NK-92 treated with Interleukin-12 subunit alpha and Interleukin-12 subunit beta, amount 100 ng/mL, for 24 hours (cell line): ENCODE measurements around the gene MARVELD3.
"Not testable (repeated sequence)": the region's sequence is repeated elsewhere in the genome, so short reads cannot be mapped to it uniquely, and the experiment has no call there.

Experiments
- DNase-seq: peaks from one replicate; lab custom pipeline; 2025; lab: John Stamatoyannopoulos, UW

The MARVELD3 gene

DNA sequence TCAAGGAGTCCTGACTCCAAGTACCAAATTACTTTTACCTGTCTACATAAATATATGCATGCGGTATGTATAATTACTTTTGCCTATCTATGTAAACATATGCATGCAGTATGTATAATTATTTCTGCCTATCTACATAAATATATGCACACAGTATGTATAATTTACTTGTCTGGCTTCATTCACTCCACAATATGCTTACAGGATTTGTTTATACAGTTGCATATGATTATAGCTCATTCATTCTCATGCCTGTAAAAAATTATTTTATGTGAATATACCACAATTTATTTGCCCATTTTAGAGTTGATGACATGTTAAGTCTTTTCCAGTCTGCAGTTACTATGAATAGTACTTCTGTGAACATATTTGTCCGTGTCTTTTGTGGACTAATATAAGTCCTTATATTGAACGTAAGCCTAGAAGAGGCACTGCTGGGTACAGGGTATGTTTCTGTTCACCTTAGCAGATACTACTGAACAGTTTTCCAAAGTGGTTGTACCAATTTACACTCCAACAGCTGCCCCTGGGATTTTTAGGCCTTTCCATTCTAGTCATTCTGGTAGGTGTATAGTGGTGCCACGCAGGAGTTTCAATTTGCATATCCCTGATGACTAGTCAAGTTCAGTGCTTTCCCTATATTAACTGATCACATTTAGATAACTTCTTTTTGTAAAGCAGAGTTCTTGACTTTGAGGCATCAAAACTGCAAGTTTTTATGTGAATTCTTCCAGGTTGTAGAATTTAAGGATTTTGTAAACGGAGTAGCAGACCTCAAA lies 47.0 kb downstream of the MARVELD3 start:
- no peak for DNase-seq

DNA sequence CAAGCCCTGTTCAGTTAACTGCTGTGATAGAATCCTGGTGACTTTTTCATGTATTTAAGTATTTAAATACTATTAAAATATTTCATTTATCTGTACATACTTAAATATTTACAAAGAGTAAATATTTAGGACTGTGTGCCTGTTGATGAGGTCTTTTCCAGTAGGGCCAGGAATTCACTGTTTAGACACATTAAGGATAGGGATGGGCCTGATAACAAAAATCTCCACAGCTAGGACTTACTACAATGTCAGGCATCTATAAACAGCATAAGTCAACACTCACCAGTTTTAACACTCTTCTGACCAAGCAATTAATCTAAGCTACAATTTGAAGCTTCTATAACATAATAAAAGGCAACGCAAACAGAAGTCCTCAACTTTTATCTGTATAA lies 47.6 kb downstream of the MARVELD3 start:
- no peak for DNase-seq

DNA sequence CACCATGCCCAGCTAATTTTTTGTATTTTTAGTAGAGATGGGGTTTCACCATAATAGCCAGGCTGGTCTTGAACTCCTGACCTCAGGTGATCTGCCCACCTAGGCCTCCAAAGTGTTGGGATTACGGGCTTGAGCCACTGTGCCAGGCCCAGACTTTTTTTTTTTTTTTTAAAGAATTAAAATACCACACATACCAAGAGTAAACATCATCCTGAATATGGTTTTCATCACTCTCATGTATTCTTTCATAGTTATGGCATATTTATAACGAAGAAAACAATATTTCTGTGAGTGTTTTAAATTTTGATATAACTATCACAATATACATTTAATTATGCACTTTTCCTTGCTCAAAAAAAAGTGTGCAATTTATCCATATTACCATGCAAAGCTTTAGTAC lies 48.2 kb downstream of the MARVELD3 start:
- DNase-seq, result no peak

DNA sequence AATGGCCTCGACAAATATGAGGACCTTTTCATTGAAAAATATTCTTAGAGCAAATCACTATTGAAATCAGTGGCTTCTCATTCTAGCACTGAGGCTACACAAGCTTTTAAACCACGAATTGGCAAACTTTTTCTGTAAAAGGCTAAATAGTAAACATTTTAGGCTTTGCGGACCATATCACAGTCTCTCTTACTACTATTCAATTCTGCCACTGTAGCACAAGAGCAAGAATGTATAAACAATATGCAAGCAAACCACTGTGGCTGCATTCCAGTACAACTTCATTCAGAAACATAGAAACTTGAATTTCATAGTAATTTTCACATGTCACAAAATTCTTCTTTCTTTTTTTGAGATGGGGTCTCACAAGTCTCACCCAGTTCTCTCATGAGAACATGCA lies 49.4 kb downstream of the MARVELD3 start:
- DNase-seq, result no peak

DNA sequence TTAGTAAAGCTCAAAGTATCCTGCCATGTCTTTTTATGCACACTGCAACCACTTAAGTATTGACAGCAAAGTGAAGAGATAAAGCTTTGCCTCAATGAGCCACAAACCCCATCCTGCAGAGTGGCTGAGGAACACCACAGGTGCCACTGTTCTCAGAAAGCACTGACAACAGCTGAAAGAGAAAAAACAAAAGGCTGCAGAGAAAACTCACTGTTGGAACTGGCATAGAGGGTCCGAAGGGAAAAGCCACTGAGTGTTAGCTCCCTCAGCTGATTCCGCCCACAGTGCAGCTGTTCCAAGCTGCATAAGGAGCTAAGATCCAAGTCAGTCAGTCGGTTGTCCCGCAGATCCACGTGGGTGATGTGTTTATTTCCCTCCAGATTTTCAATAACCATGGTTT lies 50.3 kb downstream of the MARVELD3 start:
- no peak for DNase-seq

DNA sequence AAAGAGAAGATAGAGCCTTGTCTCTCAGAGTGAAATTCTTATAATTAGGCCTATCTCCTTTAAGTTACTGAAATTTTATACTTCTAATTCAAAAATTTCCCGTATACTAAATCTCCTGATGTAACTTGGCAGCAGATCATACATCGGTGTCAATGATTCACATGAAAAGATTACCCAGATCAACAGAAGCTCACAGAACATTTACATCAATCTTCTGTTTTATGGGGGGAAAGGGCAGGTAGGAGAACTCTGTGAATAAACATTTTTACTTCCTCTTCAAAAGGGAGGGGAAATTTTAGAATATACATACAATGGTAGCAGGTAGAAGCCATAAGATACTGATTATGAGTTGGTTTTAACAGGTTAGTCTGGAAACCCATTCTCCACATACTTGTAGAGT lies 55.4 kb downstream of the MARVELD3 start:
- DNase-seq, result no peak

DNA sequence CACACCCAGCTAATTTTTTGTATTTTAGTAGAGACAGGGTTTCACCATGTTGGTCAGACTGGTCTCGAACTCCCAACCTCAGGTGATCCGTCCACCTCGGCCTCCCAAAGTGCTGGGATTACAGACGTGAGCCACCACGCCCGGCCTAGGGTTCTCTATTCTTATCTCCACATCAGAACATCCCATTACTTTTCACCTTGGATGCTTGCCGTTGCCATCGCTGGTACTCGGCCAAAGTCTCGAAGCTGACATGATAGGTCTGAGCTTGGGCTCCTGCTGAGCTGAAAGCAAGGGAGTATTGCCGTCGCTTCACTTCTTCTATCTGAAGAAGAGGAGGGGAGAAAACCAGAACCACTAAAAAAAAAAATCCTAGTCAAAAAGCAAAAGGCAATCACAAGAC lies 58.3 kb downstream of the MARVELD3 start:
- DNase-seq, result not testable (repeated sequence)
